GM19463 (cell line): ENCODE measurements around the gene CBX8.

Experiments used
- ATAC-seq: cut with Tn5 transposase; IDR thresholded peaks from one replicate; pipeline ENCODE4 v1.9.1; 2021; ENCODE audit warnings: mild to moderate bottlenecking, moderate library complexity; ENCODE audit not compliant: unreplicated experiment

The CBX8 gene

GRCh38 chr17:79835953-79836509 is 39.2 kb upstream of the CBX8 start:
- no peak for ATAC-seq

- no peak for ATAC-seq
Observed at GRCh38 chr17:79835470-79835899, 38.6 kb upstream of the CBX8 start.

GRCh38 chr17:79834565-79835469 is 37.9 kb upstream of the CBX8 start:
- no peak for ATAC-seq

GRCh38 chr17:79833744-79834564 is 37.1 kb upstream of the CBX8 start:
- ATAC-seq: no peak

GRCh38 chr17:79833110-79833450 is 36.2 kb upstream of the CBX8 start:
- no peak for ATAC-seq

GRCh38 chr17:79832218-79833109 is 35.6 kb upstream of the CBX8 start:
- no peak for ATAC-seq

GRCh38 chr17:79831265-79832217 is 34.7 kb upstream of the CBX8 start:
- ATAC-seq: no peak

- no peak for ATAC-seq
Observed at GRCh38 chr17:79830763-79831264, 33.9 kb upstream of the CBX8 start.

- no peak for ATAC-seq
Observed at GRCh38 chr17:79830303-79830702, 33.4 kb upstream of the CBX8 start.

- ATAC-seq: no peak
Observed at GRCh38 chr17:79829457-79829856, 32.6 kb upstream of the CBX8 start.

- no peak for ATAC-seq
Observed at GRCh38 chr17:79829004-79829403, 32.1 kb upstream of the CBX8 start.

GRCh38 chr17:79826841-79827578 is 30.1 kb upstream of the CBX8 start:
- no peak for ATAC-seq

GRCh38 chr17:79826204-79826680 is 29.4 kb upstream of the CBX8 start:
- no peak for ATAC-seq

GRCh38 chr17:79825580-79825921 is 28.7 kb upstream of the CBX8 start:
- no peak for ATAC-seq

- ATAC-seq: no peak
Observed at GRCh38 chr17:79824893-79825579, 28.2 kb upstream of the CBX8 start.

- no peak for ATAC-seq
Observed at GRCh38 chr17:79824234-79824633, 27.4 kb upstream of the CBX8 start.

- ATAC-seq: no peak
Observed at GRCh38 chr17:79822583-79823124, 25.8 kb upstream of the CBX8 start.
